HG03039 (cell line): ENCODE measurements around the gene D2HGDH.
"Not testable (repeated sequence)": the region's sequence is repeated elsewhere in the genome, so short reads cannot be mapped to it uniquely, and the experiment has no call there.

Source experiments
- ATAC-seq: cut with Tn5 transposase; IDR thresholded peaks from one replicate; pipeline ENCODE4 v1.9.1; 2021; ENCODE audit warnings: mild to moderate bottlenecking, moderate library complexity; ENCODE audit not compliant: unreplicated experiment

Gene D2HGDH

GRCh38 chr2:241817126-241817820 lies 82.8 kb downstream of the D2HGDH start:
- no peak for ATAC-seq

GRCh38 chr2:241817821-241818215 lies 83.4 kb downstream of the D2HGDH start:
- ATAC-seq, result not testable (repeated sequence)
